NOMO-1 treated with dmso at 0.1 percent for 144 hours (cell line): ENCODE data around the gene HTR2C.

Source experiments
- DNase-seq: peaks from one replicate; lab custom pipeline; 2025; ENCODE audit not compliant: unreplicated experiment; lab: John Stamatoyannopoulos, UW

Gene HTR2C

GRCh38 chrX:114952696-114953095 lies 368.8 kb downstream of the HTR2C start:
- DNase-seq: no peak
